HEK293 (cell line): ENCODE data around the gene CDC73.

Experiments used
- CTCF ChIA-PET: fragments of 350-600 bp; formaldehyde crosslinking; extraction: SDS; loops from one replicate; lab custom pipeline; 2021; ENCODE audit warnings: antibody characterized with exemption; lab: Yijun Ruan, JAX
- POLR2A ChIA-PET: fragments of 300-600 bp; formaldehyde crosslinking; extraction: SDS; loops from one replicate; lab custom pipeline; 2020; ENCODE audit warnings: antibody characterized with exemption, inconsistent platforms; lab: Yijun Ruan, JAX
- H3K27ac ChIP-seq: fragments of 200-500 bp; sonication (Bioruptor generic); 2 replicates; pipeline ENCODE4 v1.5.1; 2014; ENCODE audit warnings: low read depth, low read length, control low read depth, inconsistent platforms; ENCODE audit errors: extremely low read depth
- H3K36me3 ChIP-seq, 2 experiments: fragments of 200-500 bp in 1 of 2; sonication (Bioruptor generic) in 1 of 2; 1 replicate in 1 of 2; 2 replicates in 1 of 2; pipeline ENCODE4 v1.5.1; 2014 to 2017; ENCODE audit warnings: inconsistent platforms in 2 of 2, low read length in 2 of 2; ENCODE audit not compliant: control insufficient read depth in 2 of 2, insufficient read depth in 1 of 2
- H3K4me1 ChIP-seq: fragments of 200-500 bp; sonication (Bioruptor generic); 2 replicates; pipeline ENCODE4 v1.5.1; 2014; ENCODE audit warnings: mild to moderate bottlenecking, low read length, inconsistent platforms; ENCODE audit not compliant: control insufficient read depth, insufficient read depth
- H3K4me3 ChIP-seq: 2 replicates; pipeline ENCODE4 v1.5.1; 2011; ENCODE audit warnings: low read depth, mild to moderate bottlenecking, control low read depth, low read length, moderate library complexity
- H3K9me3 ChIP-seq: fragments of 200-500 bp; sonication (Bioruptor generic); 2 replicates; pipeline ENCODE4 v1.5.1; 2014; ENCODE audit warnings: low read depth, low read length, inconsistent platforms; ENCODE audit not compliant: control insufficient read depth, insufficient read depth
- ELK4 ChIP-seq: IDR thresholded peaks from 2 replicates; pipeline ENCODE4 v1.6.1; 2011; ENCODE audit warnings: mild to moderate bottlenecking, low read depth, low read length, borderline replicate concordance
- GLI2 ChIP-seq: fragments of 450-650 bp; formaldehyde crosslinking; IDR thresholded peaks from 2 replicates; pipeline ENCODE4; 2017; ENCODE audit warnings: missing biosample characterization, missing genetic modification characterization, low read depth, borderline replicate concordance
- OSR2 ChIP-seq: fragments of 450-650 bp; formaldehyde crosslinking; IDR thresholded peaks from 2 replicates; pipeline ENCODE4 v1.5.1; 2016; ENCODE audit warnings: missing biosample characterization, missing genetic modification characterization
- PRDM4 ChIP-seq: fragments of 450-650 bp; formaldehyde crosslinking; IDR thresholded peaks from 2 replicates; pipeline ENCODE4 v1.5.1; 2017; ENCODE audit warnings: missing biosample characterization, missing genetic modification characterization
- ZNF140 ChIP-seq: fragments of 450-650 bp; formaldehyde crosslinking; IDR thresholded peaks from 2 replicates; pipeline ENCODE4 v1.5.1; 2016; ENCODE audit warnings: missing biosample characterization, missing genetic modification characterization
- ZNF155 ChIP-seq: fragments of 450-650 bp; formaldehyde crosslinking; IDR thresholded peaks from 2 replicates; pipeline ENCODE4 v1.5.1; 2016; ENCODE audit warnings: missing biosample characterization, missing genetic modification characterization
- ZNF169 ChIP-seq: fragments of 450-650 bp; formaldehyde crosslinking; IDR thresholded peaks from 2 replicates; pipeline ENCODE4 v1.5.1; 2016; ENCODE audit warnings: missing biosample characterization, missing genetic modification characterization
- ZNF362 ChIP-seq: fragments of 450-650 bp; formaldehyde crosslinking; IDR thresholded peaks from 2 replicates; pipeline ENCODE4 v1.5.1; 2016; ENCODE audit warnings: missing biosample characterization, missing genetic modification characterization
- ZNF426 ChIP-seq: fragments of 450-650 bp; formaldehyde crosslinking; IDR thresholded peaks from 2 replicates; pipeline ENCODE4 v1.5.1; 2017; ENCODE audit warnings: missing biosample characterization, missing genetic modification characterization, mild to moderate bottlenecking, inconsistent platforms, moderate library complexity
- ZNF600 ChIP-seq: fragments of 450-650 bp; formaldehyde crosslinking; IDR thresholded peaks from 2 replicates; pipeline ENCODE4 v1.5.1; 2016; ENCODE audit warnings: missing biosample characterization, missing genetic modification characterization
- ZNF707 ChIP-seq: fragments of 450-650 bp; formaldehyde crosslinking; IDR thresholded peaks from 2 replicates; pipeline ENCODE4 v1.5.1; 2016; ENCODE audit warnings: missing biosample characterization, missing genetic modification characterization
- ZNF747 ChIP-seq: fragments of 450-650 bp; formaldehyde crosslinking; IDR thresholded peaks from 2 replicates; pipeline ENCODE4 v1.5.1; 2016; ENCODE audit warnings: missing biosample characterization, missing genetic modification characterization
- ZNF776 ChIP-seq: fragments of 450-650 bp; formaldehyde crosslinking; IDR thresholded peaks from 2 replicates; pipeline ENCODE4 v1.5.0; 2017; ENCODE audit warnings: missing biosample characterization, missing genetic modification characterization, borderline replicate concordance
- ZNF785 ChIP-seq: fragments of 450-650 bp; formaldehyde crosslinking; IDR thresholded peaks from 2 replicates; pipeline ENCODE4 v1.5.1; 2016; ENCODE audit warnings: missing biosample characterization, missing genetic modification characterization
- ZNF792 ChIP-seq: fragments of 450-650 bp; formaldehyde crosslinking; IDR thresholded peaks from 2 replicates; pipeline ENCODE4 v1.5.1; 2016; ENCODE audit warnings: missing biosample characterization, missing genetic modification characterization
- ZSCAN16 ChIP-seq: fragments of 450-650 bp; formaldehyde crosslinking; IDR thresholded peaks from 2 replicates; pipeline ENCODE4 v1.5.1; 2016; ENCODE audit warnings: missing biosample characterization, missing genetic modification characterization
- ZSCAN30 ChIP-seq: fragments of 450-650 bp; IDR thresholded peaks from 2 replicates; pipeline ENCODE4 v1.5.1; 2018; ENCODE audit warnings: missing biosample characterization, mild to moderate bottlenecking, missing genetic modification characterization, moderate library complexity
- TF ChIP-seq, protein P1 (sequence below): fragments of 450-650 bp; formaldehyde crosslinking; IDR thresholded peaks from 2 replicates; pipeline ENCODE4 v1.5.1; 2016; ENCODE audit warnings: missing biosample characterization, missing genetic modification characterization
- TF ChIP-seq, protein P2 (sequence below): fragments of 450-650 bp; formaldehyde crosslinking; IDR thresholded peaks from 2 replicates; pipeline ENCODE4 v1.5.1; 2016; ENCODE audit warnings: missing biosample characterization, missing genetic modification characterization, borderline replicate concordance

The CDC73 gene

DNA sequence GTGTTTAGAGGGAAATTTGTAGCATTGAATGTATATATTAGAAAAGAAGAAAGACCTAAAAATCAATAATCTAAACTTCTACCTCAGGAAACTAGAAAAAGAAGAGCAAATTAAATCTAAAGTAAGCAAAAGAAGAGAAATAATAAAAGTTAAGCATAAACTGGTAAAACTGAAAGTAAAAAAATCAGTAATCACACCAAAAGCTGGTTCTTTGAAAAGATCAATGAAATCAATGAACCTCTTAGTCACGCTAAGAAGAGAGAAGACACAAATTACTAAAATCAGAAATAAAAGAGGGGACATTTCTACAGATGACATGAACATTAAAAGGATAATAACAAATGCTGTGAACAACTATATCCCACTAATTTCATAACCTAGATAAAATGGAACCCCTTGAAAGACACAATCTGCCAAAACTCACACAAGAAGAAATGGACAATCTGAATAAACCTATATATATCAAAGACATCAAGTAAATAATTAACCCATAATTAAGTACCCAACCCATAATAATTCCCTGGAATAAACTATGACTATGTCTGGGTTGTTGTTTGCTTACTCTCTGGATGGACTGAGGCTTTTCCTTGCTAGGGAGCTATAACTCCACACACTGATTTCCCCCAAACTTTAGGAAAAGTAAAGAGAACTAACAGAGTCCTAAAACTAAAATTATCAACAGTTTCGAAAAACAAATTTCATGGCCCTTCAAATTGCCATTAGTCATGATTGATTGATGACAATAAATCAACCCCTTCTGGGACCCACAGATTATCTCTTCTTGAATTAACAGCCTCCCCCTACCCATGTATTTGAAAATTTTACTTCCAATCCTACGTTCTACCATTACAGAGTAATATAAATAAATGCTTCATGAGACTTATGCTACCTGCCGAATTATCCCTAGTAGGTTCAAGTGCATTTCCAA lies 2.8 kb upstream of the CDC73 start:
- Histone ChIP-seq H3K36me3 (no peaks in the 10 kb centered on the region), H3K4me3 (no peak overlapping the region), H3K27ac (no peak overlapping the region), H3K9me3 (no peaks in the 10 kb centered on the region), H3K4me1 (peaks cover 3% of the 10 kb centered on the region; the same call in 1 of the 2 replicates)
- TF ChIP-seq GLI2 (tag by site-specific recombination) (no peak), ZNF747 (tag by site-specific recombination) (no peak), ZNF792 (tag by site-specific recombination) (no peak)
- TF ChIP-seq, protein P1, sequence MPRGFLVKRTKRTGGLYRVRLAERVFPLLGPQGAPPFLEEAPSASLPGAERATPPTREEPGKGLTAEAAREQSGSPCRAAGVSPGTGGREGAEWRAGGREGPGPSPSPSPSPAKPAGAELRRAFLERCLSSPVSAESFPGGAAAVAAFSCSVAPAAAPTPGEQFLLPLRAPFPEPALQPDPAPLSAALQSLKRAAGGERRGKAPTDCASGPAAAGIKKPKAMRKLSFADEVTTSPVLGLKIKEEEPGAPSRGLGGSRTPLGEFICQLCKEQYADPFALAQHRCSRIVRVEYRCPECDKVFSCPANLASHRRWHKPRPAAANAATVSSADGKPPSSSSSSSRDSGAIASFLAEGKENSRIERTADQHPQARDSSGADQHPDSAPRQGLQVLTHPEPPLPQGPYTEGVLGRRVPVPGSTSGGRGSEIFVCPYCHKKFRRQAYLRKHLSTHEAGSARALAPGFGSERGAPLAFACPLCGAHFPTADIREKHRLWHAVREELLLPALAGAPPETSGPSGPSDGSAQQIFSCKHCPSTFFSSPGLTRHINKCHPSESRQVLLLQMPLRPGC (tag by site-specific recombination): no peak
- CTCF ChIA-PET: interaction anchor here (0.6 to 1.4 kb wide), 3 partner anchors 14 to 532 kb away, joined by 3 read pairs; partner anchors contain the start of gene GLRX2
- POLR2A ChIA-PET: no interaction called here

- no peak overlapping the region for H3K27ac ChIP-seq
- H3K4me3 ChIP-seq: no peak overlapping the region
- H3K4me1 ChIP-seq: no peaks in the 10 kb centered on the region
- ChIA-PET POLR2A (interaction anchor here (2.8 kb wide), 1 partner anchor 62 kb away, joined by 25 read pairs; the partner anchor contains the start of genes RO60 and UCHL5), CTCF (interaction anchor here (0.7 to 1.4 kb wide), 3 partner anchors 13 to 62 kb away, joined by 3 to 5 read pairs (median 3); partner anchors contain the start of genes GLRX2 and UCHL5)
- no peaks in the 10 kb centered on the region for H3K9me3 ChIP-seq
- H3K36me3 ChIP-seq: peaks cover 7% of the 10 kb centered on the region in 2 experiments; a peak in 2 of 3 replicates
- TF ChIP-seq ZNF155 (tag by site-specific recombination): no peak
- TF ChIP-seq, protein P2, sequence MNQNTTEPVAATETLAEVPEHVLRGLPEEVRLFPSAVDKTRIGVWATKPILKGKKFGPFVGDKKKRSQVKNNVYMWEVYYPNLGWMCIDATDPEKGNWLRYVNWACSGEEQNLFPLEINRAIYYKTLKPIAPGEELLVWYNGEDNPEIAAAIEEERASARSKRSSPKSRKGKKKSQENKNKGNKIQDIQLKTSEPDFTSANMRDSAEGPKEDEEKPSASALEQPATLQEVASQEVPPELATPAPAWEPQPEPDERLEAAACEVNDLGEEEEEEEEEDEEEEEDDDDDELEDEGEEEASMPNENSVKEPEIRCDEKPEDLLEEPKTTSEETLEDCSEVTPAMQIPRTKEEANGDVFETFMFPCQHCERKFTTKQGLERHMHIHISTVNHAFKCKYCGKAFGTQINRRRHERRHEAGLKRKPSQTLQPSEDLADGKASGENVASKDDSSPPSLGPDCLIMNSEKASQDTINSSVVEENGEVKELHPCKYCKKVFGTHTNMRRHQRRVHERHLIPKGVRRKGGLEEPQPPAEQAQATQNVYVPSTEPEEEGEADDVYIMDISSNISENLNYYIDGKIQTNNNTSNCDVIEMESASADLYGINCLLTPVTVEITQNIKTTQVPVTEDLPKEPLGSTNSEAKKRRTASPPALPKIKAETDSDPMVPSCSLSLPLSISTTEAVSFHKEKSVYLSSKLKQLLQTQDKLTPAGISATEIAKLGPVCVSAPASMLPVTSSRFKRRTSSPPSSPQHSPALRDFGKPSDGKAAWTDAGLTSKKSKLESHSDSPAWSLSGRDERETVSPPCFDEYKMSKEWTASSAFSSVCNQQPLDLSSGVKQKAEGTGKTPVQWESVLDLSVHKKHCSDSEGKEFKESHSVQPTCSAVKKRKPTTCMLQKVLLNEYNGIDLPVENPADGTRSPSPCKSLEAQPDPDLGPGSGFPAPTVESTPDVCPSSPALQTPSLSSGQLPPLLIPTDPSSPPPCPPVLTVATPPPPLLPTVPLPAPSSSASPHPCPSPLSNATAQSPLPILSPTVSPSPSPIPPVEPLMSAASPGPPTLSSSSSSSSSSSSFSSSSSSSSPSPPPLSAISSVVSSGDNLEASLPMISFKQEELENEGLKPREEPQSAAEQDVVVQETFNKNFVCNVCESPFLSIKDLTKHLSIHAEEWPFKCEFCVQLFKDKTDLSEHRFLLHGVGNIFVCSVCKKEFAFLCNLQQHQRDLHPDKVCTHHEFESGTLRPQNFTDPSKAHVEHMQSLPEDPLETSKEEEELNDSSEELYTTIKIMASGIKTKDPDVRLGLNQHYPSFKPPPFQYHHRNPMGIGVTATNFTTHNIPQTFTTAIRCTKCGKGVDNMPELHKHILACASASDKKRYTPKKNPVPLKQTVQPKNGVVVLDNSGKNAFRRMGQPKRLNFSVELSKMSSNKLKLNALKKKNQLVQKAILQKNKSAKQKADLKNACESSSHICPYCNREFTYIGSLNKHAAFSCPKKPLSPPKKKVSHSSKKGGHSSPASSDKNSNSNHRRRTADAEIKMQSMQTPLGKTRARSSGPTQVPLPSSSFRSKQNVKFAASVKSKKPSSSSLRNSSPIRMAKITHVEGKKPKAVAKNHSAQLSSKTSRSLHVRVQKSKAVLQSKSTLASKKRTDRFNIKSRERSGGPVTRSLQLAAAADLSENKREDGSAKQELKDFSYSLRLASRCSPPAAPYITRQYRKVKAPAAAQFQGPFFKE (tag by site-specific recombination): no peak
- TF ChIP-seq ZNF600 (tag by site-specific recombination): no peak
- TF ChIP-seq ELK4: no peak
- no peak for TF ChIP-seq PRDM4 (tag by site-specific recombination)
- no peak for TF ChIP-seq ZNF140 (tag by site-specific recombination)
- no peak for TF ChIP-seq ZNF169 (tag by site-specific recombination)
- no peak for TF ChIP-seq ZSCAN30 (tag by site-specific recombination)
- no peak for TF ChIP-seq OSR2 (tag by site-specific recombination)
- no peak for TF ChIP-seq ZNF785 (tag by site-specific recombination)
- TF ChIP-seq ZNF362: no peak
- TF ChIP-seq ZNF426 (tag by site-specific recombination): no peak
- TF ChIP-seq ZNF776 (tag by site-specific recombination): no peak
- no peak for TF ChIP-seq ZSCAN16
- no peak for TF ChIP-seq ZNF707 (tag by site-specific recombination)
Measured at GRCh38 chr1:193120604-193121166, 1.1 kb upstream of the CDC73 start.
